GM12872 (cell line): Measurements from ENCODE around the gene ATIC.

Experiments
- TF ChIP-seq, protein P1 (sequence below): IDR thresholded peaks from 3 replicates; pipeline ENCODE4 v1.5.1; 2011; ENCODE audit warnings: low read depth, mild to moderate bottlenecking, low read length, moderate library complexity; ENCODE audit not compliant: insufficient read depth

ATIC gene

DNA sequence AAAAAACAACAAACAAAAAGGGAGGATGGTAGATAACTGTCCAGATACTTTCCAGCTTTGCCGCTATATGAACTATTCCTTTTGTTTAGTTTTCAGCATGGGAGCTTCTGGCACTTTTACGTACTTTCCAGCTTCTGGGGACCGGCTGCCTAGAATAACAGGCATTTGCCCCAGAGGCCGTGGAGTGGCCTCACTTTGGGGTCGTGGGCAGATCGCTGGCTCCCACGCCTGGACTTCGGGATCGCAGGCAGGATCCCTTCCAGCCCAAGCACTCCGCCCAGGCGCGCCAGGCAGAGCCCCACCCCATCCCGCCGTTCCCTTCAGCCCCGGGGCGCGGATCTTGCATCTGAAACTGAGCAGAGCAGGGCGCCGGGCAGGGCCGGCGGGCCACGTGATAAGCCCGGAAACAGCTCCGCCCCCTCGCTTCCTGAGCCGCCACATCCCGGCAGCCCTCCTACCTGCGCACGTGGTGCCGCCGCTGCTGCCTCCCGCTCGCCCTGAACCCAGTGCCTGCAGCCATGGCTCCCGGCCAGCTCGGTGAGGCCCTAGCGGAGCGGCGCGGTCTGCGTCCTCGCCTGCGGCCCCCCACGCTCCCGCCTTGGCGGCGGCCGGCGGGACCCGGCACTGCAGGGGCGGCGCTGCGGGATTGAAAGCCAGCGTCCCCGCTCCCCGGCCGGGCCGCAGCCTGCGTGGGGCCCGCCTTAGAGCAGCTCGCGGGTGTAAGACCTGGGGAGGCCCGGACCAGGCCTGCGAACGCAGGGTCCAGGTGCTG, at the start of gene ATIC:
Gene ATIC, plus strand, starts transcription at position 435 of the 772 bp plus-strand sequence. Its CDS starts 84 bp downstream, at position 519.
- TF ChIP-seq, protein P1, sequence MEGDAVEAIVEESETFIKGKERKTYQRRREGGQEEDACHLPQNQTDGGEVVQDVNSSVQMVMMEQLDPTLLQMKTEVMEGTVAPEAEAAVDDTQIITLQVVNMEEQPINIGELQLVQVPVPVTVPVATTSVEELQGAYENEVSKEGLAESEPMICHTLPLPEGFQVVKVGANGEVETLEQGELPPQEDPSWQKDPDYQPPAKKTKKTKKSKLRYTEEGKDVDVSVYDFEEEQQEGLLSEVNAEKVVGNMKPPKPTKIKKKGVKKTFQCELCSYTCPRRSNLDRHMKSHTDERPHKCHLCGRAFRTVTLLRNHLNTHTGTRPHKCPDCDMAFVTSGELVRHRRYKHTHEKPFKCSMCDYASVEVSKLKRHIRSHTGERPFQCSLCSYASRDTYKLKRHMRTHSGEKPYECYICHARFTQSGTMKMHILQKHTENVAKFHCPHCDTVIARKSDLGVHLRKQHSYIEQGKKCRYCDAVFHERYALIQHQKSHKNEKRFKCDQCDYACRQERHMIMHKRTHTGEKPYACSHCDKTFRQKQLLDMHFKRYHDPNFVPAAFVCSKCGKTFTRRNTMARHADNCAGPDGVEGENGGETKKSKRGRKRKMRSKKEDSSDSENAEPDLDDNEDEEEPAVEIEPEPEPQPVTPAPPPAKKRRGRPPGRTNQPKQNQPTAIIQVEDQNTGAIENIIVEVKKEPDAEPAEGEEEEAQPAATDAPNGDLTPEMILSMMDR, result no peak

DNA sequence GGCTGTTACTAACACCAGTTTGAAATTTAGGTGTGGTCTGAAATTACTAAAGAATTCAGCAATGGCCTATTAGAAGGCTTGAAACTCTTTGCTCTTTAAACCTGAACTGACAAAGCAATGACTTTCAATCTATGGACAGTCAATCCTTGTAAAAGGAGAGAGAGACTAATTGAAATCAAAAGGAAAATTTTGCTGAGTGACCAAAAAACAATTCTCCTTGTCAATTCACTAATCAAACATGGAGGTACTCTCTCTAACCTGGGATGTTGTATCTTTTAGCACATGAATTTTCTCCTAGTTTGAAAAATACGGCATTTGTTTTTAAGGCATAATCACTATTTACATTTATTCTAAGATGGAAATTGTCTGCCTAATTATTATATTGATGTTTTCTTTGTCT, 49.6 kb upstream of the ATIC start:
- TF ChIP-seq, protein P1, result no peak

DNA sequence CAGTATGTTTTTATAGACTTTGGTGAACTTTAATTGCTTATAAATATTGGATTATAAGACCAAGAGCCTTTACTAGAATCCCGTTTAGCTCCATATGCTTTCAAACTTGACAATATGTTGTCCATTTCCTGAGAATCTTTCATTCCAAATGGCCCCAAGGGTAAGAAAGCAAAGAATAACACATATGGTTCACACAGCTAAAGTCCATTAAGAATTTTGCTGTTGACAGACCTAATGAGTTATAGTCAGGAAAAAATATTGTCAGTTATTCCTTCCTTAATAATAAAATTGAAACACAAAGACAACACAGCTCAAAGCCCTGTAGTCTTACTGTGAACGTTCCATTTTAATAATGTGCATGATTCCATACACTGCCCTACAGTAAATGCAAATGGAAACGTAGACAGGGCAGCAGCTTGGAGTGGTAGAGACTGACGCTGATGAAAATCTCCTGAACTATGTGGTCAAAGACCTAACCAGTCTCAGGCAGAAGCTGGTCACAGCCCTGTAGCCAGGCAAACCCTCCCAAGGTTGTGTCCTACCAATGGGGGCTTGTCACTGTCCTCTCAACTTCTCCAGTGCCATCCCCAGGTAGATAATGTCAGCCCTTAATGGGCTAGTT, 49.0 kb upstream of the ATIC start:
- TF ChIP-seq, protein P1, result no peak

DNA sequence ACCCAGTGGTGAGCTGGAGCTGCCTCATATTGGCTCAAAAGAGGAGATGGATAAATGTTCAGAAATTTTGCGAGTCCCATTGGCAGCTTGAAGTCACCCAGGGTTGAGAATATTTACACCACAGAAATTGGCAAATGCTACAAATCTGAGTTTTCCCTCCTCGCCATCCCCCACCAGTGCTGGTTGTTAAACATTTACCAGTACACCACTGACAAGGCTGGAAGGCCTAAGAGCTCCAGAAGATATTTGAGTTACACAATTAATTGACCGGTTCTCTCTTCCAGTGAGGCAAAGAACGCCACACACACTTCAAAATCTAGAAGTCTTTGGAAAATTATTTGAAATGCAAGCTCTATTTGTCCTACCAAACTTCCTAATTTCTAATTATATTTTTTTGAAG, 47.5 kb upstream of the ATIC start:
- TF ChIP-seq, protein P1, result no peak

- TF ChIP-seq, protein P1, result peak; percentile 77
Measured at GRCh38 chr2:215269397-215270117, 42.3 kb upstream of the ATIC start.

GRCh38 chr2:215270118-215270451, 41.8 kb upstream of the ATIC start:
- TF ChIP-seq, protein P1, result no peak

DNA sequence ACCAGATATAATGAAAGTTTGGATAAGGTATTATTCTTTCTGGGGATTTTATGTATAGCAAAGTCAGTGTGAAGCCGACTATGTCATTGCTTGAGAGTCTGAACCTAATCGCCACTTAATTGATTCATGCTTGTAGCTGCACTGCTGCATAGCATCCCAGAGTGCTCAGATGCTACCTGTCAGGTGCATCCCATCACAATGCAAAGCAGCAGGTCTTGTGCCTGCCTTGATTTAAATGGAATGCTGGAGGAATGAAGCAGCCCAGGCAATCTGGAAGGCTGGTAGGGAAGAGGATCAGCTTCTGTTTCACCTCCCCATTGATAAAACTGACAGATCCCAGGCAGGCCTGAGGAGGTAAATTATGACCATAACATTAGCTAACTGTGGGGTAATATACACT, 40.4 kb upstream of the ATIC start:
- TF ChIP-seq, protein P1, result no peak
